Breast epithelium (tissue), 3 donors: ENCODE measurements around the gene HSD17B2.

Experiments used
- POLR2A ChIP-seq: fragments of 450-650 bp; IDR thresholded peaks from one replicate; pipeline ENCODE4 v1.6.1; 2016; ENCODE audit warnings: antibody characterized with exemption, mild to moderate bottlenecking, moderate library complexity
- TF ChIP-seq, protein P1 (sequence below), 3 donors: fragments of 450-650 bp; IDR thresholded peaks; one replicate each; pipeline ENCODE4 v1.5.1; 2016 to 2017; ENCODE audit warnings: antibody characterized with exemption in 3 of 3, mild to moderate bottlenecking in 3 of 3, moderate library complexity in 3 of 3

DNA sequence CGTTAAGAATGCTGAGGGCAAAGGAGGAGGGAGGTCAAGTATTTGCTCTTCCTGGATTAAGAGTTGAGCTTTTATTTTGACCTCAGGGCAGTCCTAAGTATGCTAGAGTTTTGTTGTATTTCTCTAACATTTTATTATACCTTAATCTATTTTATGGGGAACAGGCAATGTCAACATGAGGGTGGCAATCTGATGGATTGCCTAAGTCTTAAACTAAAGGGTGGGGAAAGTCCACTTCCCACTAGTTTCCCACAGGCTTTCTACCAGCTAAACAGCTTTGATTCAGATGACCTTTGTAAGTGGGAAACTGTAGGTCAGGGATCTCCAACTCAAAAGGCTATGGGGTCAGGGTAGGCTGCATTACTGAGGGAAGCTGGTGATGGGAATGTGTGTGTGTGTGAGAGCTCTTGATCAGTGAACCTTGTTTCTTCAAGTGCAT is 24.9 kb downstream of the HSD17B2 start:
- TF ChIP-seq, protein P1, sequence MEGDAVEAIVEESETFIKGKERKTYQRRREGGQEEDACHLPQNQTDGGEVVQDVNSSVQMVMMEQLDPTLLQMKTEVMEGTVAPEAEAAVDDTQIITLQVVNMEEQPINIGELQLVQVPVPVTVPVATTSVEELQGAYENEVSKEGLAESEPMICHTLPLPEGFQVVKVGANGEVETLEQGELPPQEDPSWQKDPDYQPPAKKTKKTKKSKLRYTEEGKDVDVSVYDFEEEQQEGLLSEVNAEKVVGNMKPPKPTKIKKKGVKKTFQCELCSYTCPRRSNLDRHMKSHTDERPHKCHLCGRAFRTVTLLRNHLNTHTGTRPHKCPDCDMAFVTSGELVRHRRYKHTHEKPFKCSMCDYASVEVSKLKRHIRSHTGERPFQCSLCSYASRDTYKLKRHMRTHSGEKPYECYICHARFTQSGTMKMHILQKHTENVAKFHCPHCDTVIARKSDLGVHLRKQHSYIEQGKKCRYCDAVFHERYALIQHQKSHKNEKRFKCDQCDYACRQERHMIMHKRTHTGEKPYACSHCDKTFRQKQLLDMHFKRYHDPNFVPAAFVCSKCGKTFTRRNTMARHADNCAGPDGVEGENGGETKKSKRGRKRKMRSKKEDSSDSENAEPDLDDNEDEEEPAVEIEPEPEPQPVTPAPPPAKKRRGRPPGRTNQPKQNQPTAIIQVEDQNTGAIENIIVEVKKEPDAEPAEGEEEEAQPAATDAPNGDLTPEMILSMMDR (IDR thresholded peaks at IDR 0.05) = no peak
- no peak for TF ChIP-seq POLR2A
